ENCODE data around the gene PXMP4.

Gene PXMP4

GRCh38 chr20:33719277-33719988 lies 677 bp downstream of the PXMP4 start:
- ChIA-PET CTCF (interaction anchor here (0.9 to 1.8 kb wide), 4 partner anchors 13 to 288 kb away, joined by 3 to 11 read pairs (median 4); partner anchors contain the start of gene ZNF341), POLR2A (interaction anchor here (0.8 kb wide), 1 partner anchor 13 kb away, joined by 3 read pairs; no protein-coding TSS in a partner anchor)
- DNase-seq (ENCODE audit: extremely low spot score): no peak
- no peak for TF ChIP-seq CTCF (IDR thresholded peaks at IDR 0.05; ENCODE audit: control extremely low read depth, extremely low read depth, low read depth, missing control alignments)

GRCh38 chr20:33716498-33716897 lies 3.6 kb downstream of the PXMP4 start:
- ChIA-PET POLR2A (no interaction called here), CTCF (interaction anchor here (1.0 kb wide), 1 partner anchor 36 kb away, joined by 3 read pairs; no protein-coding TSS in a partner anchor)
- DNase-seq (ENCODE audit: extremely low spot score): no peak
- no peak for TF ChIP-seq CTCF (IDR thresholded peaks at IDR 0.05; ENCODE audit: control extremely low read depth, extremely low read depth, low read depth, missing control alignments)

- ChIA-PET POLR2A (no interaction called here), CTCF (interaction anchor here (1.3 kb wide), 1 partner anchor 10 kb away, joined by 3 read pairs; no protein-coding TSS in a partner anchor)
- no peak for TF ChIP-seq CTCF (IDR thresholded peaks at IDR 0.05; ENCODE audit: control extremely low read depth, extremely low read depth, low read depth, missing control alignments)
- DNase-seq (ENCODE audit: extremely low spot score): no peak
These were observed 6.2 kb downstream of the PXMP4 start for GRCh38 chr20:33713865-33714367.

GRCh38 chr20:33711446-33711738 lies 8.7 kb downstream of the PXMP4 start:
- no peak for DNase-seq (ENCODE audit: extremely low spot score)
- POLR2A ChIA-PET: no interaction called here
- CTCF ChIA-PET: no interaction called here
- TF ChIP-seq CTCF (IDR thresholded peaks at IDR 0.05; ENCODE audit: control extremely low read depth, extremely low read depth, low read depth, missing control alignments): no peak

- ChIA-PET POLR2A (interaction anchor here (0.6 kb wide), 1 partner anchor 305 kb away, joined by 3 read pairs; no protein-coding TSS in a partner anchor), CTCF (no interaction called here)
- no peak for DNase-seq (ENCODE audit: extremely low spot score)
- no peak for TF ChIP-seq CTCF (IDR thresholded peaks at IDR 0.05; ENCODE audit: control extremely low read depth, extremely low read depth, low read depth, missing control alignments)
These were observed 9.2 kb downstream of the PXMP4 start for GRCh38 chr20:33710681-33711445.

GRCh38 chr20:33709905-33710541 lies 10.1 kb downstream of the PXMP4 start:
- DNase-seq (ENCODE audit: extremely low spot score): no peak
- CTCF ChIA-PET: no interaction called here
- POLR2A ChIA-PET: interaction anchor here (0.6 kb wide), 1 partner anchor 304 kb away, joined by 3 read pairs; no protein-coding TSS in a partner anchor
- no peak for TF ChIP-seq CTCF (IDR thresholded peaks at IDR 0.05; ENCODE audit: control extremely low read depth, extremely low read depth, low read depth, missing control alignments)

Data from GM10248 (cell line).